K562 (cell line): ENCODE measurements around the gene ANKH. TPM values are rescaled to one million over a fixed set of nuclear protein-coding genes. Genes with fewer than 3 reads are reported as not detected.

Experiments
- BACH1 ChIP-seq: fragments of 200-800 bp; sonication (Bioruptor generic); IDR thresholded peaks from 2 replicates; pipeline ENCODE4 v1.6.1; 2016; ENCODE audit warnings: missing genetic modification characterization, missing compliant biosample characterization
- BRF2 ChIP-seq: IDR thresholded peaks from 3 replicates; pipeline ENCODE4 v1.6.1; 2011; ENCODE audit warnings: borderline replicate concordance, mild to moderate bottlenecking; ENCODE audit not compliant: insufficient read length, insufficient read depth
- CBX8 ChIP-seq: fragments of 200-600 bp; sonication (generic); IDR thresholded peaks from 2 replicates; pipeline ENCODE4 v1.6.1; 2012; ENCODE audit warnings: borderline replicate concordance, mixed run types, low read depth, mild to moderate bottlenecking, moderate library complexity, mixed read lengths, low read length, control low read depth, inconsistent platforms; ENCODE audit not compliant: poor library complexity, severe bottlenecking; ENCODE audit errors: extremely low read depth
- CEBPG ChIP-seq, 3 experiments: fragments of 200-800 bp in 1 of 3; sonication (Bioruptor generic) in 1 of 3; sonication (generic) in 1 of 3; formaldehyde crosslinking in 1 of 3; IDR thresholded peaks in 2 of 3; conservative IDR thresholded peaks in 1 of 3; 2 replicates each; pipeline versions ENCODE4 v1.6.1 to v1.8.0; 2016 to 2022; ENCODE audit warnings: missing compliant biosample characterization in 2 of 3, missing genetic modification characterization in 2 of 3, mild to moderate bottlenecking in 1 of 3, missing genetic modification reagents in 1 of 3
- CHD2 ChIP-seq: IDR thresholded peaks from 2 replicates; pipeline ENCODE4 v1.6.1; 2011; ENCODE audit warnings: low read depth, low read length
- CLOCK ChIP-seq: fragments of 250-450 bp; sonication (Bioruptor Pico); IDR thresholded peaks from 2 replicates; pipeline ENCODE4 v1.4.0; 2020; ENCODE audit warnings: mild to moderate bottlenecking, moderate library complexity, borderline replicate concordance
- CTCF ChIP-seq, 3 experiments: IDR thresholded peaks in 2 of 3; conservative IDR thresholded peaks in 1 of 3; 2 replicates each; pipeline ENCODE4 v1.5.1; 2011 to 2012; ENCODE audit warnings: low read length in 3 of 3, mild to moderate bottlenecking in 3 of 3, control low read depth in 2 of 3, improper control_type of control experiment in 1 of 3, inconsistent platforms in 1 of 3, low read depth in 1 of 3, mixed read lengths in 1 of 3, moderate library complexity in 1 of 3; ENCODE audit not compliant: insufficient read depth in 2 of 3
- E2F6 ChIP-seq, 2 experiments: IDR thresholded peaks; 2 replicates each; pipeline ENCODE4 v1.6.1; 2011; ENCODE audit warnings: borderline replicate concordance in 1 of 2, control low read depth in 1 of 2, low read depth in 1 of 2, low read length in 1 of 2, mild to moderate bottlenecking in 1 of 2, mixed read lengths in 1 of 2, moderate library complexity in 1 of 2; ENCODE audit not compliant: insufficient read depth in 1 of 2, insufficient read length in 1 of 2, poor library complexity in 1 of 2, severe bottlenecking in 1 of 2; ENCODE audit errors: extremely low read depth in 1 of 2
- LCOR ChIP-seq: sonication (generic); formaldehyde crosslinking; IDR thresholded peaks from 2 replicates; pipeline ENCODE4 v1.8.0; 2022; ENCODE audit warnings: mild to moderate bottlenecking, missing genetic modification reagents
- MCM5 ChIP-seq: fragments of 450-650 bp; IDR thresholded peaks from 2 replicates; pipeline ENCODE4 v1.6.1; 2016; ENCODE audit warnings: low read depth
- PHF8 ChIP-seq: fragments of 200-600 bp; sonication (generic); IDR thresholded peaks from 2 replicates; pipeline ENCODE4 v1.6.1; 2012; ENCODE audit warnings: mixed run types, mild to moderate bottlenecking, inconsistent platforms, low read length, moderate library complexity, borderline replicate concordance
- POLR3G ChIP-seq: IDR thresholded peaks from 2 replicates; pipeline ENCODE4 v1.6.1; 2011; ENCODE audit not compliant: insufficient read length, insufficient replicate concordance; ENCODE audit errors: extremely low read depth
- TFAP4 ChIP-seq: sonication (generic); formaldehyde crosslinking; IDR thresholded peaks from 2 replicates; pipeline ENCODE4 v1.8.0; 2022; ENCODE audit warnings: missing genetic modification reagents, mild to moderate bottlenecking, moderate library complexity, borderline replicate concordance
- ZFX ChIP-seq: sonication (generic); formaldehyde crosslinking; IDR thresholded peaks from 2 replicates; pipeline ENCODE4 v1.8.0; 2022; ENCODE audit warnings: mild to moderate bottlenecking, missing genetic modification reagents, moderate library complexity
- ZNF12 ChIP-seq: sonication (generic); formaldehyde crosslinking; IDR thresholded peaks from 2 replicates; pipeline ENCODE4 v1.4.0; 2020; ENCODE audit warnings: mild to moderate bottlenecking, missing genetic modification reagents
- polyA plus RNA-seq, 8 experiments: library from polyadenylated mRNA; depleted of rRNA in 4 of 8; stranded (reverse) in 5 of 8; unstranded in 3 of 8; fragments of >200 nt; fragmentation: Nextera tagmentation in 2 of 8; fragmentation: Illumina TruSeq in 1 of 8; extraction: Ambion mirVana in 2 of 8; extraction: Trizol in 1 of 8; gene quantifications; 2 replicates each; pipeline versions ENCODE4 v1.2.1 to v1.2.3, GENCODE V29; 2011 to 2014; ENCODE audit warnings: inconsistent platforms in 1 of 8, missing spikeins in 1 of 8
- total RNA-seq, 7 experiments: library from RNA; depleted of rRNA in 6 of 7; stranded (reverse); fragments of >200 nt in 6 of 7; fragmentation: Illumina TruSeq in 2 of 7; extraction: Trizol in 2 of 7; gene quantifications; 2 replicates each; pipeline versions ENCODE4 v1.2.1 to v1.2.3, GENCODE V29; 2011 to 2021; ENCODE audit warnings: low replicate concordance in 1 of 7

ANKH gene
- total and polyA plus RNA-seq, 9 of the 15 experiments (the other 6 are each of a cell fraction or from before 2014, with no cell fraction given) = 0.79 to 12.2 (median 4.5) TPM

- peak in 1 of 3 experiments; percentile 47; a peak in 1 of 6 replicates for TF ChIP-seq CTCF (IDR thresholded peaks at IDR 0.05 in 2 of 3, conservative IDR thresholded peaks at IDR 0.05 in 1 of 3; ENCODE audit: insufficient read depth in 2 of 3, low read depth in 1 of 3, low read length in 3 of 3)
- no peak for TF ChIP-seq CHD2
- TF ChIP-seq E2F6 (IDR thresholded peaks at IDR 0.05; ENCODE audit: borderline replicate concordance in 1 of 2, extremely low read depth in 1 of 2, insufficient read depth in 1 of 2, insufficient read length in 1 of 2, low read depth in 1 of 2, low read length in 1 of 2, poor library complexity in 1 of 2, severe bottlenecking in 1 of 2) = peak in 1 of 2 experiments; percentile 30
- TF ChIP-seq PHF8 = peak; percentile 38; the same call in 1 of the 2 replicates
- peak; percentile 8; the same call in 1 of the 2 replicates for TF ChIP-seq TFAP4 (CRISPR knock-in tag)
- no peak for TF ChIP-seq ZNF12 (CRISPR knock-in tag)
- no peak for TF ChIP-seq POLR3G
- TF ChIP-seq MCM5 = no peak
- no peak for TF ChIP-seq CLOCK (CRISPR knock-in tag)
- TF ChIP-seq LCOR (CRISPR knock-in tag) = no peak
- TF ChIP-seq BRF2 = no peak
- peak; percentile 14; the same call in 1 of the 2 replicates for TF ChIP-seq ZFX (CRISPR knock-in tag)
- peak; percentile 15 for TF ChIP-seq CBX8
- TF ChIP-seq CEBPG (CRISPR knock-in tag; IDR thresholded peaks at IDR 0.05) = no peak
- TF ChIP-seq CEBPG (tag; conservative IDR thresholded peaks at IDR 0.05 in 1 of 2, IDR thresholded peaks at IDR 0.05 in 1 of 2) = no peak
- TF ChIP-seq BACH1 = no peak
These were observed 752 bp upstream of the ANKH start (continued) for GRCh38 chr5:14872070-14872989.
